ENCODE data around the gene SMPD3.

The SMPD3 gene

DNA sequence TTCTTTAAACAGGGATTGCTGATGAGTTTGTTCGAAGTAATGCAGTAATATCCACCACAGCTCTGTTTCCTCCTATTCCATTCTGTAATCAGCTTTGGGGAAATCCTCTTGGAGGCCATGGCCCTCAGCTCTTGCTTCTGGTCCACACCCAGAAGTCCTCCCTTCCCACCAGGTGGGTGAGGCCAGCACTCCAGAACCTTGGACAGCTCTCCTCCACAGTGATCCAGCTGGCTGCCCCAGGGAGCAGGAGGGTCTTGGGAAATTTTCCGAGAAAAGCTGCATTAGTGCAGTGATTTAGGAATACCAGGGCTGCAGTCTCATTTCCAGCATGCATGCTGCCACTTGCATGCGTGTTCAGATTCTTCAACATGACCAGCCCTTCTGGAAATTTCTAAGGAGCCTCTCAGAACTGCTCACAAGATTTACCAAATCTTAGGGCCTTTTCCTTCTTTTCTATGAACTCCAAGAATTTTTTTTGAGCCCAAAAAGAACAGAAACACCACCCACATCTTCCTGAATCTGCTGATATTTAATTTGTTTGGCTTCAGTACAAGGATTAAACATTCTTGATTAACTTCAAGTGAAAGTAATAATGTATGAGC is 4.2 kb downstream of the SMPD3 start:
- DNase-seq (ENCODE audit: extremely low read depth in 1 of 2, low read depth in 1 of 2), result no peak

DNA sequence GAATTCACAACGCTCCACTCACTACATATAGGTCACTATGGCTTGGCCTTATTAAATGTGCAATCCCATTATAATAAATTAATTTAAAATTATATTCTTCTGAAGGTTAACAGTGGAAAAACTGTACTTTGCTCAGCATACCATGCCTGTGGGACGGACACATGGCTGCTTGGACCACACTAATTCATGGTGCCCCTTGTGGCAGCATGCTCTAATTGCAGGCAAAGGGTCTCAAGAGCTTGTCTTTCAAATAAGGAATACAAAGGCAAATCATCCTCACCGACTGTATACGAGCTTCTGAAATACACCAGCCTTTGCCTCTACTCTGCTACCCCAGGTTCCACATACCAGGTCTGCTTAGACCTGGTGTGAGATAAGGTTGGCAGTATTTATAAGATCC is 11.7 kb downstream of the SMPD3 start:
- no peak for DNase-seq (ENCODE audit: extremely low read depth in 1 of 2, low read depth in 1 of 2)

DNA sequence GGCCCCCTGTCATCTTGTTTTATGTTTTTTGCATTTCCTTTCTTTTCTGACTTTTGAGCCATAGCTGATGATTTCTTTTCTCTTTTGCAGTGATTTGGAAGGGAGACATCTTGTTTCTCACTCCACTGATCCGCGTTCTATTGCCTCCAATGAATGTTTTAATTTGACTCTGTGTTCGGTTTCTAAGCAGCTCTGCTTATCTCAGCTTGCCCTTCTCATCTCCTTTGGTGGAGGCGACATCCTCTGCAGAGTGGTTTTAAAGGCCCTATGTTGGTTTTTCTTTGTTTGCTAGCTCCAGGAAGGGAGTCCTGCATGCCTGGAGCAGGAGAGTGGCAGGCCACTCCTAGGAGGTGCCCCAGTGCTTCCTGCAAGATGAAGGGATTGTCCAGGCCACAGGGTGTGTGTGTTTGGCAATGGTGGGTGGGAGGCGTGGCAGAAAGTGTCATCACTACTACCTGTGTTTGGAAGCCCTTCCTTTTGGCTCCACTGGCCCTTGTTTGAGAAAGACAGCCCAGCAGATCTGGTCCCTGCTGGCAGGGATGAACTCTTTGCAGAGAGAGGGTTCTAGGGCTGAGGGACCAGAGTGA is 13.6 kb downstream of the SMPD3 start:
- DNase-seq (ENCODE audit: extremely low read depth in 1 of 2, low read depth in 1 of 2), result no peak

DNA sequence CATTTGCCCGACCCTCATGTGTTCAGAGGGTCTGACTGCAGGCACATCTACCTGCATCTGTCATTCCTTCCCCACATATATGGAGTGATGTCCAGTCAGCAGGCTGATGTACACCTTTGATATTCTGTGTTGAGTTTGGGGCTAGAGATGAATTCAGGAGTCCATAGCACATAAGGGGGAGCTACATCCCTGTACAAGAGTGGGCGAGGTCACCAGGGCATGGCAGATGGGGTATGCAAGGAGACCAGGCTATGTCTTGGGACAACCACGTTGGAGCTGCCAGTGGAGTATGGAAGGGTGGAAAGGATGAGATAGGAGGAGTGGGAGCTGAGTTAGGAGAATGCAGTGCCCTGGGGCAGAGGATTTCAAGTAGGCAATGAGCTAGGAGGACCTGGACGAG is 15.0 kb downstream of the SMPD3 start:
- no peak for DNase-seq (ENCODE audit: extremely low read depth in 1 of 2, low read depth in 1 of 2)

DNA sequence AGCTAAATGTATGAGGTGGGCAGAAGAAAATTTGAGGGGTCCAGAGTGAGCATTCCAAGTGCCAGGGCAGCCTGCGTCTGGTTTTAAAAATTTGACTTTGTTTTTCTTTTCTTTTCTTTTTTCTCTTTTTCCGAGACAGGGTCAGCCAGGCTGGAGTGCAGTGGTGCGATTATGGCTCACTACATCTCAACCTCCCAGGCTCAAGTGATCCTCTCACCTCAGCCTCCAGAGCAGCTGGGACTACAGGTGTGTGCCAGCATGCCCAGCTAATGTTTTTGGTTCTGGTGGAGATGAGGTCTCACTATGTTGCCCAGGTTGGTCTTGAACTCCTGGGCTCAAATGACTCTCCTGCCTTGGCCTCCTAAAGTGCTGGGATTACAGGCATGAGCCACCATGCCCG is 15.6 kb downstream of the SMPD3 start:
- DNase-seq (ENCODE audit: extremely low read depth in 1 of 2, low read depth in 1 of 2), result no peak

DNA sequence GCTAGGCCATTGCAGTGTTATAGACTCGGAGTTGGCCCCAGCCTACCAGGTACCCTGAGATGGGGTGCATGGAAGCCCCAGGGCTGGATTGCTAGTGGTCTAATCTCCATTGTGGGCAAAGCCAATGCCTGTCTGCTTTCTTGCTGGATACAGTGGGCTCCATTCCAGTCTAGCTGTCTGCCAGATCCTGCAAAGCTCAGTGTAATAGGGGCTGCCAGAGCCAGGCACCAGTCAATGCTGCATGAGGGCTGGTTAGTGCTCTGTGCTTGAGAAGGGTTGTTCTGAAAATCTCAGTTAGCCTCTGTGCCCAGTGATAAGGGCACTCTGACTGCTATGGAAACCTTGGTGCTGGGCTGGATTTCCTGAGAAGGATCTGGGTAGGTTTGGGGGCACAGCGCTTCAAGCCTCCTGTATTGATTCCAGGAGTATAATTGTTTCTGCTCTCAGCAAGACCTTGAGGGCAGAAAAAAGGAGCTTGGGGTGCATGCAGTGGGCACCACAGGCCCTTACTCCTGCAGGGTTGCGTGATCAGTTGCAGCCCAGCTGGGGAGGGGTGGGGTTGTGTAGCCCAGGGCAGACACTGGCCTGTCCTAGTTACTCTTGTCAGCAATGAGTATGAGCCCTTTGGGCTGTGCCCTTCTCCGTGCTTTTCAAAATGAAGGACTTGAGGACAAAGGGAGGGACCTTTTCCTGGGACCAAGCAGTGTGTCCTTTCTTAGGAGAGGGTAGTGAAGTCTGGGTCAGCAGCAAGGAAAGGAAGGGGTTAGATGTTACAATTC is 19.0 kb downstream of the SMPD3 start:
- DNase-seq (ENCODE audit: extremely low read depth in 1 of 2, low read depth in 1 of 2), result no peak

DNA sequence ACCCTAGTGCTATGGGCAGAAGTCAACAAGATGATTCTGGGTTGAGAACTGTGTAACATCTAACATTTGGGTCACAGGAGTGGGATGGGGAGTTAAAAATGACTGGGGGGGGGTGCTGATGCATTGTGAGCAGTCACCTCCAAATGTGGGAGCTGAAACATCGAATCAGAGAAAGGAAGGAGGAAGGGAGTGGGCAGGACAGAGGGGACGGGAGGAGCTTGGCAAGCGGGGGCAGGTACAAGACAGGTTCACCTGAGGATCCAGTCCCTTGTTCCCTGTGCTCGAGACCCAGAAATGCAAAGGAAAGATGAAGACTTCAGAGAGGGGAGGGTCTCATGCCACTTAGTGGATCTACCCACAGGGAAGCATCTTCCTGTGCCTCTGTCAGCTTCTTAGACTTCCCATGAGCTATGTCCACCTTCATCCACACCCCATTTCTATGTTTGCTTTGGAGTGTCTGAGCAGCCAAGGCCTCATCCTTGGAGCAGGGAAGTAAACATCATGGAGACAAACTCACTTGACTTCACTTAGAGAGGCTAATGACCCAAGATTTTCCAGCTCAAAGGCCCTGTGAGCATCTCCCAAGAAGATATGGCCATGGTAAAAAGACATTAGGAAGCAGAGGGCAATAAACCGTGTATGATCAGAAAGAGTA is 20.5 kb downstream of the SMPD3 start:
- DNase-seq (ENCODE audit: extremely low read depth in 1 of 2, low read depth in 1 of 2), result no peak

DNA sequence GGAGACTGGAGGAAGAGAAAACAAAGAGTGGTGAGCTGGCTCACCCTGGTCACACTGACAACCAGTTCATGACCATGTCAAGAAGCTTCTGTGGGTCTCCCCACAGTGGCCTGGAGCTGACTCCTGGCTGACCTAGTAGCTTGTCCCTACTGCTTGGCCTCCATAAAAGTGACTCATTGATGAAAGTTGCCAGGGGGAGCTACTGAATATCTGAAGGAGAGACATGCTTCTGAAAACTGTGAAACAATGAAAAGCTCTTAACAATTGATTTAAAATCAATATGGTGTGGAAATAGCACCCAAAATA is 22.0 kb downstream of the SMPD3 start:
- DNase-seq (ENCODE audit: extremely low read depth in 1 of 2, low read depth in 1 of 2), result no peak

DNA sequence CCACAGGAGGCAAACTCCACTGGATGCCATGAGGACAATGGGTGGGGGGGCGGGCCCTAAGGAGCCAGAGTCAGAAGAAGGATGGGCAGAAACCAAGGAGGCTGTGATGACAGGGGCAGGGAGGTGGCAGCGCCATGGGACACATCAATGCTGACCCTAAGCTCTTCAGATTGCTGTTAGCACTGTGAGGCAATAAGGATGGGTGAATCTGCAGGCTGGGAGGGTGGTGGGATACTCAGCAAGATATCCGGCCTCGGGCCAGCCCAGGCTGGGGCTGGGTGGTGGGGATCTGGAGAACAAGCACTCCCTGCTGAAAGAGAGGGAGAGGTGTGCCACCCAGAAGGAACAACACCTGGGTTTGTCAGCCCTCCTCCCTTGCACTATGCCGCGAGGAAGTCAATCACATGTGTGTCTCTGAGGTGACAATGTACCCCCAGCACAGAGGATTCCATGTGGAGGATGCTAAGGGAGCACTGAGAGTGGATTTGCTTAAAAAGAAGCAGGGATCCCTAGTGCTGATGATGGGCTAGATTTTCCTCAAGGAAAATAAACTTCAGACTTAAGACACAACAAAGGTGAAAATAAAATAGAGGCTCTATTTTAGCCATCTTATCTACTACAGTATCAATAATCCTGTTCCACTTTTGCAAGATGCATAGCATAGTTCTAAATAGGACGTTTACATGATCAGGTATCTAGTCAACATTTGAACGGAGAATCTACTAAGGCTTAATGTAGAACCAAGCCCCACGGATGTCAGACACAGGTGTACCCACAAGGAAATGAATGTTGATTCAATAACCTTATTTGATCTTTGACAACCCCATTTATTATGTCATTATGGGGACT is 22.6 kb downstream of the SMPD3 start:
- no peak for DNase-seq (ENCODE audit: extremely low read depth in 1 of 2, low read depth in 1 of 2)

DNA sequence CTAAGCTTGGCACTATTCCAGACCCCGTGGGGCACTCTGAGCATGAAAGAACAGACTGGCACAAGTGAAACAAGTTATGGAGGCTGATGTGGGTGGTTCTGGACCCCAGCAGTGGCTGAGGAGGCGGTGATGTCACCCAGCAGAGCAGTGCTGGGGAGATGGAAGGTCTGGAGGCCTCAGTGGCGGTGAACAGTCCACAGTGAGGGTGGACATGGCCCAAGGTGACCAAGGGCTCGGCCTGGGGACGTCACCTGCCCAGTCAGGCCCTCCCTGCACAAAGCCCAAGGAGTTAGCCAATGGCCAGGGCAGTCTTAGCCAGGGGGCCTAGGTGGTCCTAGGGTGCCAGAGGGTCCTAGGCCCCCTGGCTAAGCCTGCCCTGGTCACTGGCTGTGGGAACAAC is 24.5 kb downstream of the SMPD3 start:
- DNase-seq (ENCODE audit: extremely low read depth in 1 of 2, low read depth in 1 of 2), result no peak

DNA sequence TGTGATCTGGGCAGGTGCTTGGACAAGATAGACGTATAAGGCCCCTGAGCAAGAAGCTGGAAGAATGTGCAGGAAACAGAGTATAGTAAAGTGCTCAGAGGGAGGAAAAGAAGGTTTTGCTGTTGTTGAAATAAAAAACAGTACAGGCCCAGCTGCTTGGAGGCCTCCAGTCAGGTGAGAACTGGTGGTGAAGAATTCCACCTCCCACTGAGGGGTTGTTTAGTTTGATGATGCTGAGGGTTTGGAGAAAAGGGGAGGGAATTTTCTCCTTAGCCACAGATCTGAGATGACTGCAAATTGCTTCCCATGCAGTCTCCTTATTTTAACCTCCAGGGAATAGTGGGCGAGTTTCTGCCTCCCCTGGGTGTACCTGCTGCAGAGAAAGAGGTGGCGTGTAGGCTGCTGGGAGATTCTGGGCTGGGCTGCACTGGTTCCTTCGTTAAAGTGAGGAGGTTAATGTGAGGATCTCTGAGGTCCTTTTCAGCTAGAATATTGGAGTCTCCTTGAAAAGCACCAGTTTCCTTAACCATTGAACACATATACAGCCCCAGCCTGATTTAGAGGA is 25.8 kb downstream of the SMPD3 start:
- no peak for DNase-seq (ENCODE audit: extremely low read depth in 1 of 2, low read depth in 1 of 2)

DNA sequence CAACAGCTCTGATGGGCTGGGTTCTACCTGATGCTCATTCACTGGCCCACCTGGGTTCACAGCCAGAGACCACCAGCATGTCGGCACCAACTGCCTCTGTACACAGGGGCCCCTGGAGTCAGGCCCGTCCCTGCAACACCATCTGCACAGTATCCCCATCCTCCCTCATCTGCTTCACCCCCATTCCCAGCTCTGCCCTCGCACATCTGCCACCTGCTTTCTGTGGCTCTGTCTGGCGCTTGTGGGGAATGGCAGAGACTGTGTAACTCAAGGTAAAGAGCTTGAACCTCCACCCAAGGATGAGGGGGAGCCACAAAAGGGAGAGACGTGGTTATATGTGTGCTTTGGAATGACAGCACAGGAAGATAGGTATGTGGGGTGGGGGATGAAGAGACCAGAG is 27.2 kb downstream of the SMPD3 start:
- no peak for DNase-seq (ENCODE audit: extremely low read depth in 1 of 2, low read depth in 1 of 2)

DNA sequence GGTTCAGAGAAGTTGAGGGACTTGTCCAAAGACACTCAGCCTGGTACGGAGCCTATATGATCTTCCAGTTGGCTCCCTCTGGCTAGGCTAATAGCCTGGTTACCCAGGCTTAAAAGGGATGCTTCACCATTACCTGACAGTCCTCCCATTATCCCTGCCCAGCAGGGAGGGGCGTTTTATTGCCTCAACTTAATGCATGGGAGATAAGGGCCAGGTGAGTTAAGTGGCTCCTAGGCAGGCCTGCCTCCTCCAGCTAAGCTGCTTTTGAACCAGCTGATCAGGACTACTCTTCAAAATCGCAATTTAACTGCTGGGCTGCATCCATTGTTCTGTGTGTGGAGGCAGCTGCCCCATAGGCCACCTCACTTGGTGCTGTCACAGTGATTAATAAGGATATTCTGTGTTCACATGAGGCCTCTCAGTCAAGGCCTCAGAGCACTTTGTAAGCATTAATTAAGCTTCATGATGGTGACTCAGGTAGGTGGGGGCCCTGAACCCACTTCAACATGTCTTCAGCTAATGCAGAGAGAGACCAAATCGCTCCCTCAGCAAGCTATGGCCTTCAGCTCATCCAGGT is 27.9 kb downstream of the SMPD3 start:
- DNase-seq (ENCODE audit: extremely low read depth in 1 of 2, low read depth in 1 of 2), result no peak

DNA sequence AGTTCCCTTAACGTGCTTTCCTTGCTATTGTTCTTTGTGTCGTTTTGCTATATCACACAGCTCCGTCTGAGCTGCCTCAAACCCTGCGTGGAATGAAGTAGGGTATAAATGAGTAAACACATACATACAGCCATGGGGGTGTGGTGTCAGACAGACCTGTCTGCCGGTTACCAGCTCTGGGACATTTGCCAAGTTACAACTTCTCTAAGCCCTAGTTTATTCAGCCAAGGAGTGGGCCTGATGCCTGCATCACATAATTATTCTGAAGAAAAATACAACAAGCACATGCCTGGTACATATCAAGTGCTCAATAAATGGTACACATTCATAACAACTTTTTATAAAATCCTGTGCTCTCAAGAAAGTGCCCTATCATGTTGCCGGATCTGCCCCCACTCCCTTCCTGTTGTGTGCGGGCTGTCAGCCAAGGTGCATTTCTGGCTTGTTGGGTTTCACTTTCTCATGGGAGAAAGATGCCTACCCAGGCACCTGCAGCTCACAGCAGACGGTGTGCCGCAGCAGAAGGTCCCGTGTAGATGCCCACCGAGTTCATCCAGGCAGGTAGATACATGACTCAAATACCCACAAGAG is 30.5 kb downstream of the SMPD3 start:
- DNase-seq (ENCODE audit: extremely low read depth in 1 of 2, low read depth in 1 of 2), result peak; percentile 11 to 51

DNA sequence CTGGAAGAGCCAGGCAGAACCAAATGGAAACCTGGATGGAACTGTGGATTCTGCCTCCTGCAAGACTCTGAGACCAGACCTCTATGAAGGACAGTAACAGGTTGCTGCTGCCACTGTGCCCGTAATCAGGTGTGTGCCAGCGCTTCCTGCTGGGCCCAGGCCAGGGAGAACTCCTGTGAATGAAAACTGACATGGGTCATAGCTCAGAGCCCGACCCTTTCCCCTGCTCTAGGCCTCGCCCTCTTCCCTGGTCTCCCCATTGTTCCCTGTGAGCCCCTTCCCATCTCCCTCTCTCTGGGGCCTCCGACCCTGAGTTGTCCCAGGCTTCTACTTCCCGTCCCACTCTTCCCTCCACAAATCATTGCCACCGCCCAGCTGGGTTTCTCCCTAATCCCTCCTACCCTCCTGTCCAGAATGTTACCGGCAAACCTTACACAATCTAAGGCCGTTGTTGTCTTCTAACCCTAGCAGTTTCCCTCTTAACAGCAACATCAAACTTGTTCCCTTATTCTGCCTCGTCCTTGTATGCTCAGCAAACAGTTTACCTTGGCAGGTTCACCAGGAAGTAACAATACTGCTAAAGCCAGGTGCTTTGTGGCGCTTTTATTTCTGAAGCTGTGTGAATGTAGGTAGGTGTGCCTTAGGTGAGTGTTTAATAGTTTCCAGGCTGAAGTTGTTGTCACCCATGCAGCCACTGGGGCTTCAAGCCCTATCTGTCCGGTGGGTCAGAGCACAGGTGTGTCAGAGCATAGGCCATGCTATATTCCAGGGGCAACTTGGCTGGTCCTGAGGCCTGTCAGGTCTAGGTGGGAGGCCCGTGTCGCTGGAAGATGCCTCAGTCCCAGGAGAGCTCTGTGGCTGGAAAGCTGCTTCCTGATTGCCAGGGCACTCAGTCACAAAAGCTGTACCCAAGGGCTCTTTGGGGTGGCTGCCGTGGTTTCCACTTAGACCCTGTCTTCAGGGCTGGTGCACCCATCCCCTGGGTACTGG is 32.0 kb downstream of the SMPD3 start:
- DNase-seq (ENCODE audit: extremely low read depth in 1 of 2, low read depth in 1 of 2), result no peak

DNA sequence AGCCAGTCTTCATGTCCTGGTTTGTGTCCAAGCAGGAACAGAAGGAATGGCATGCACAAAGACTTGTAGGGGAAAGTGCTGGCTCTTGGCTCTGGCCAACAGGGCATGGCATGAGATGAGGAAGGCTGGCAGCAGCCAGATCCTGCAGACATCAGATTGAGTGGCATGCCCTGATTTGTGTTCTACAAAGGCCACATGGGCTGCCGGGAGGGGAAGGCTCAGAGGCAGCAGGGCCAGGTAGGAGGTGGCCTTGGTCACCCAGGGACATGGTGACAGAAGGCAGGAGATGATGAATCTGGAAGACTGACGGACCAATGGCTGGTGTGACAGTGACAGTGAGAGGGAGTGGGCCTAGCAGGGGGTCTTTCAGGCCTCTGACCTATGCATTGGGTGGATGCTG is 33.7 kb downstream of the SMPD3 start:
- no peak for DNase-seq (ENCODE audit: extremely low read depth in 1 of 2, low read depth in 1 of 2)

DNA sequence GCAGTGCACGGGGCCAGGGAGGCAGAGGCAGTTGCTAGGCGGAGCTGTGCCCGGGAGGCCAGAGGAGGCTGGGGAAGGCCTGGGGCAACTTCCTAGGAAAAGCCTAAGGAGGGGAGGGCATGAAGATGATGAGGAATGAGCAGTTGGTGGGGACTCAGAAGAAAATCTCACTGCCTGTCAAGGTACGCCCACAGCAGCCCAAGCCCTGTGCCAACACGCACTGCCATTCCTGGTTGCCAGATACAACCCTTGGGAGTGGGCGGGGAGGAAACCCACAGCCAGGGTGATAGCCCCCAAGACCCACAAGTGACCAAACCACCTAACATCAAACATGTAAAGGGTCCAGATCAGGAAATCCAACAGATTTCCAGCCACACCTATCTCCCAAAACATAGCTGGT is 36.2 kb downstream of the SMPD3 start:
- no peak for DNase-seq (ENCODE audit: extremely low read depth in 1 of 2, low read depth in 1 of 2)

DNA sequence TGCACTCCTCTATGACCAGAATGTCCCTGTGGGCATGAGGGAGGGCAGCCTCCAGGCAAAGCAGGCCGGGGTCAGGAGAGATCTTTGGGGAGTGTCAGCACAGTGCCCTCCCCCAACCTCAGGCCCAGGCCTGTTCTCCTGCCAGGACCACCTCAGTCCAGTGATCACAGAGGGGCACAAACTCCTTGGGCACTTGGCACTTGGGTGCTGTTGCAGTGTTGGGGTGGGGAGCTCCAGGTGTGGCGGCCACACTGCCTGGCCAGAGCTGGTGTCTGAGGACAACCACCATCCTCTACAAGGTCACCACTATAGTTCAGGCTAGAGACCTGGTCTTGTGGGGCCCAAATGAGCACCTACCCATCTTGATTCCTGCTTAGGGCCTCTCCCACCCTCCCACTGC is 37.2 kb downstream of the SMPD3 start:
- no peak for DNase-seq (ENCODE audit: extremely low read depth in 1 of 2, low read depth in 1 of 2)

DNA sequence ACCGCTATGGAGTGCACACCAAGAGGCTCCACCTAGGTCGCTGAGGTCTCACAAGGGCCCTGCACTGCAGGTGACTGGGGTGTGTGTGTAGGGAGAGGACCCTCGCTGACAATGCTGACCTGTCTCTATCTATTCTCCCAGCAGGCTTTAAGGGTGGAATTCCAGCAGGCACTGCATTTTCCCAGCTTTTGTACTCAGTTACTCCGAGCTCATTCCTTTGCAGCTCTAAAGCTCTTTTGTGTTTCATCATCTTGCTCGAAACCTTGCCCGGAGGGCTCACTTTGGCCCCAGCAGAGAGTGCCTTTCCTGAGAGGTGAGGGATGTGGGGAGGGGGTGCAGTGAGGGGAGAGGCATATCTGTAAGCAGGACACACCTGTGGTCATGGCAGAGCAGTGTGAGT is 39.3 kb downstream of the SMPD3 start:
- DNase-seq (ENCODE audit: extremely low read depth in 1 of 2, low read depth in 1 of 2), result no peak

All from activated CD8-positive, alpha-beta memory T cell treated with anti-CD3 and anti-CD28 coated beads for 1 hour (primary cell).